Activated T-cell treated with anti-CD3 and anti-CD28 coated beads, Interleukin-2, amount 50 U/mL, for 24 hours (primary cell): ENCODE measurements around the gene DEPDC1B.
"Not testable (repeated sequence)": the region's sequence is repeated elsewhere in the genome, so short reads cannot be mapped to it uniquely, and the experiment has no call there.

Experiments used
- DNase-seq: peaks from one replicate; pipeline ENCODE4 v3.0.0-alpha.2; 2020
- H3K27ac Mint-ChIP-seq: 2 replicates; pipeline ENCODE4 v1.8.0; 2020; ENCODE audit warnings: mild to moderate bottlenecking, mixed read lengths
- H3K27me3 Mint-ChIP-seq: 2 replicates; pipeline ENCODE4 v1.8.0; 2020; ENCODE audit warnings: mixed read lengths
- H3K36me3 Mint-ChIP-seq: 2 replicates; pipeline ENCODE4 v1.8.0; 2020; ENCODE audit warnings: low read depth, mixed read lengths
- H3K4me1 Mint-ChIP-seq: 2 replicates; pipeline ENCODE4 v1.8.0; 2020; ENCODE audit warnings: low read depth, mixed read lengths
- H3K4me3 Mint-ChIP-seq: 2 replicates; pipeline ENCODE4 v1.8.0; 2020; ENCODE audit warnings: mild to moderate bottlenecking, moderate library complexity, mixed read lengths
- H3K9me3 Mint-ChIP-seq: 2 replicates; pipeline ENCODE4 v1.8.0; 2020; ENCODE audit warnings: mixed read lengths

DEPDC1B gene

GRCh38 chr5:60597572-60598320 is 102.2 kb downstream of the DEPDC1B start:
- Mint-ChIP-seq H3K4me1 (peaks cover 16% of the 10 kb centered on the region), H3K36me3 (no peaks in the 10 kb centered on the region), H3K27me3 (no peaks in the 10 kb centered on the region), H3K9me3 (no peaks in the 10 kb centered on the region), H3K4me3 (no peak overlapping the region), H3K27ac (no peak overlapping the region)
- DNase-seq = no peak

- DNase-seq = no peak
- Mint-ChIP-seq H3K9me3 (no peaks in the 10 kb centered on the region), H3K4me3 (no peak overlapping the region), H3K4me1 (peaks cover 16% of the 10 kb centered on the region), H3K27me3 (no peaks in the 10 kb centered on the region), H3K36me3 (no peaks in the 10 kb centered on the region), H3K27ac (no peak overlapping the region)
These were observed 105.1 kb downstream of the DEPDC1B start for GRCh38 chr5:60594715-60595477.

GRCh38 chr5:60590172-60590571 is 109.8 kb downstream of the DEPDC1B start:
- no peak overlapping the region for H3K27ac Mint-ChIP-seq
- H3K9me3 Mint-ChIP-seq = no peaks in the 10 kb centered on the region
- no peak overlapping the region for H3K4me3 Mint-ChIP-seq
- H3K36me3 Mint-ChIP-seq = no peaks in the 10 kb centered on the region
- no peaks in the 10 kb centered on the region for H3K27me3 Mint-ChIP-seq
- no peak for DNase-seq
- no peaks in the 10 kb centered on the region for H3K4me1 Mint-ChIP-seq

GRCh38 chr5:60587312-60587711 is 112.7 kb downstream of the DEPDC1B start:
- not testable (repeated sequence) for H3K9me3 Mint-ChIP-seq, H3K4me3 Mint-ChIP-seq, H3K4me1 Mint-ChIP-seq, H3K27me3 Mint-ChIP-seq, H3K36me3 Mint-ChIP-seq, H3K27ac Mint-ChIP-seq, DNase-seq

- Mint-ChIP-seq H3K9me3 (no peaks in the 10 kb centered on the region), H3K27me3 (no peaks in the 10 kb centered on the region), H3K36me3 (no peaks in the 10 kb centered on the region), H3K4me3 (no peak overlapping the region), H3K4me1 (no peaks in the 10 kb centered on the region), H3K27ac (no peak overlapping the region)
- no peak for DNase-seq
These were observed 113.6 kb downstream of the DEPDC1B start for GRCh38 chr5:60586307-60586901.

- DNase-seq = no peak
- no peaks in the 10 kb centered on the region for H3K27me3 Mint-ChIP-seq
- no peak overlapping the region for H3K4me3 Mint-ChIP-seq
- no peaks in the 10 kb centered on the region for H3K9me3 Mint-ChIP-seq
- no peak overlapping the region for H3K27ac Mint-ChIP-seq
- H3K36me3 Mint-ChIP-seq = no peaks in the 10 kb centered on the region
- H3K4me1 Mint-ChIP-seq = no peaks in the 10 kb centered on the region
These were observed 114.3 kb downstream of the DEPDC1B start for GRCh38 chr5:60585618-60586017.

- no peak overlapping the region for H3K4me3 Mint-ChIP-seq
- DNase-seq = no peak
- no peaks in the 10 kb centered on the region for H3K36me3 Mint-ChIP-seq
- H3K4me1 Mint-ChIP-seq = no peaks in the 10 kb centered on the region
- no peaks in the 10 kb centered on the region for H3K9me3 Mint-ChIP-seq
- no peaks in the 10 kb centered on the region for H3K27me3 Mint-ChIP-seq
- H3K27ac Mint-ChIP-seq = no peak overlapping the region
These were observed 115.7 kb downstream of the DEPDC1B start for GRCh38 chr5:60584304-60584703.

GRCh38 chr5:60583616-60584015 is 116.3 kb downstream of the DEPDC1B start:
- Mint-ChIP-seq H3K27me3 (no peaks in the 10 kb centered on the region), H3K9me3 (no peaks in the 10 kb centered on the region), H3K36me3 (no peaks in the 10 kb centered on the region), H3K4me3 (no peak overlapping the region), H3K27ac (no peak overlapping the region), H3K4me1 (no peaks in the 10 kb centered on the region)
- DNase-seq = no peak

- no peaks in the 10 kb centered on the region for H3K27me3 Mint-ChIP-seq
- H3K4me1 Mint-ChIP-seq = no peaks in the 10 kb centered on the region
- no peak overlapping the region for H3K4me3 Mint-ChIP-seq
- peaks cover 14% of the 10 kb centered on the region for H3K9me3 Mint-ChIP-seq
- no peaks in the 10 kb centered on the region for H3K36me3 Mint-ChIP-seq
- DNase-seq = no peak
- no peak overlapping the region for H3K27ac Mint-ChIP-seq
These were observed 121.7 kb downstream of the DEPDC1B start for GRCh38 chr5:60578315-60578714.

- DNase-seq = no peak
- no peaks in the 10 kb centered on the region for H3K36me3 Mint-ChIP-seq
- H3K4me1 Mint-ChIP-seq = no peaks in the 10 kb centered on the region
- H3K27ac Mint-ChIP-seq = no peak overlapping the region
- peaks cover 14% of the 10 kb centered on the region for H3K9me3 Mint-ChIP-seq
- H3K4me3 Mint-ChIP-seq = no peak overlapping the region
- H3K27me3 Mint-ChIP-seq = no peaks in the 10 kb centered on the region
These were observed 122.8 kb downstream of the DEPDC1B start for GRCh38 chr5:60577116-60577515.

- Mint-ChIP-seq H3K27ac (no peak overlapping the region), H3K4me1 (no peaks in the 10 kb centered on the region), H3K9me3 (peaks cover 14% of the 10 kb centered on the region), H3K4me3 (no peak overlapping the region), H3K27me3 (no peaks in the 10 kb centered on the region), H3K36me3 (no peaks in the 10 kb centered on the region)
- no peak for DNase-seq
These were observed 123.5 kb downstream of the DEPDC1B start for GRCh38 chr5:60576425-60576824.

GRCh38 chr5:60568646-60569045 is 131.3 kb downstream of the DEPDC1B start:
- Mint-ChIP-seq H3K36me3 (no peaks in the 10 kb centered on the region), H3K27ac (no peak overlapping the region), H3K27me3 (no peaks in the 10 kb centered on the region), H3K4me3 (no peak overlapping the region), H3K9me3 (peaks cover 26% of the 10 kb centered on the region), H3K4me1 (no peaks in the 10 kb centered on the region)
- no peak for DNase-seq

- H3K4me3 Mint-ChIP-seq = no peak overlapping the region
- H3K36me3 Mint-ChIP-seq = no peaks in the 10 kb centered on the region
- no peaks in the 10 kb centered on the region for H3K4me1 Mint-ChIP-seq
- peaks cover 21% of the 10 kb centered on the region for H3K9me3 Mint-ChIP-seq
- H3K27me3 Mint-ChIP-seq = no peaks in the 10 kb centered on the region
- no peak overlapping the region for H3K27ac Mint-ChIP-seq
- DNase-seq = no peak
These were observed 136.2 kb downstream of the DEPDC1B start for GRCh38 chr5:60563696-60564324.

GRCh38 chr5:60553291-60553690 is 146.7 kb downstream of the DEPDC1B start:
- DNase-seq, H3K4me3 Mint-ChIP-seq, H3K9me3 Mint-ChIP-seq, H3K27ac Mint-ChIP-seq, H3K36me3 Mint-ChIP-seq, H3K27me3 Mint-ChIP-seq, H3K4me1 Mint-ChIP-seq: not testable (repeated sequence)

- no peak overlapping the region for H3K27ac Mint-ChIP-seq
- H3K27me3 Mint-ChIP-seq = peaks cover 1% of the 10 kb centered on the region
- no peaks in the 10 kb centered on the region for H3K4me1 Mint-ChIP-seq
- no peaks in the 10 kb centered on the region for H3K36me3 Mint-ChIP-seq
- DNase-seq = no peak
- H3K9me3 Mint-ChIP-seq = peaks cover 2% of the 10 kb centered on the region
- H3K4me3 Mint-ChIP-seq = no peak overlapping the region
These were observed 148.1 kb downstream of the DEPDC1B start for GRCh38 chr5:60551829-60552228.
